Cardiac fibroblast (primary cell): ENCODE measurements around the gene TMTC2.

Experiments
- DNase-seq, 2 donors: peaks; one replicate each; pipeline versions ENCODE4 v3.0.0 to v3.0.0-alpha.2; 2010; ENCODE audit warnings: low read depth in 2 of 2
- H3K4me3 ChIP-seq, 2 donors: replicated peaks in 1 of 2; 1 replicate in 1 of 2; 2 replicates in 1 of 2; pipeline ENCODE4 v1.5.1; 2011; ENCODE audit warnings: low read depth in 2 of 2, low read length in 2 of 2, mild to moderate bottlenecking in 2 of 2, moderate library complexity in 1 of 2
- TF ChIP-seq, protein P1 (sequence below): IDR thresholded peaks from one replicate; pipeline ENCODE4 v1.5.1; 2011; ENCODE audit warnings: low read depth, mild to moderate bottlenecking, low read length, inconsistent platforms

The TMTC2 gene

GRCh38 chr12:82996168-82996812 lies 309.6 kb downstream of the TMTC2 start:
- H3K4me3 ChIP-seq: no peak overlapping the region
- TF ChIP-seq, protein P1, sequence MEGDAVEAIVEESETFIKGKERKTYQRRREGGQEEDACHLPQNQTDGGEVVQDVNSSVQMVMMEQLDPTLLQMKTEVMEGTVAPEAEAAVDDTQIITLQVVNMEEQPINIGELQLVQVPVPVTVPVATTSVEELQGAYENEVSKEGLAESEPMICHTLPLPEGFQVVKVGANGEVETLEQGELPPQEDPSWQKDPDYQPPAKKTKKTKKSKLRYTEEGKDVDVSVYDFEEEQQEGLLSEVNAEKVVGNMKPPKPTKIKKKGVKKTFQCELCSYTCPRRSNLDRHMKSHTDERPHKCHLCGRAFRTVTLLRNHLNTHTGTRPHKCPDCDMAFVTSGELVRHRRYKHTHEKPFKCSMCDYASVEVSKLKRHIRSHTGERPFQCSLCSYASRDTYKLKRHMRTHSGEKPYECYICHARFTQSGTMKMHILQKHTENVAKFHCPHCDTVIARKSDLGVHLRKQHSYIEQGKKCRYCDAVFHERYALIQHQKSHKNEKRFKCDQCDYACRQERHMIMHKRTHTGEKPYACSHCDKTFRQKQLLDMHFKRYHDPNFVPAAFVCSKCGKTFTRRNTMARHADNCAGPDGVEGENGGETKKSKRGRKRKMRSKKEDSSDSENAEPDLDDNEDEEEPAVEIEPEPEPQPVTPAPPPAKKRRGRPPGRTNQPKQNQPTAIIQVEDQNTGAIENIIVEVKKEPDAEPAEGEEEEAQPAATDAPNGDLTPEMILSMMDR: no peak
- DNase-seq: no peak

- TF ChIP-seq, protein P1: no peak
- no peak overlapping the region for H3K4me3 ChIP-seq
- no peak for DNase-seq
These were observed 311.8 kb downstream of the TMTC2 start for GRCh38 chr12:82998509-82998908.

DNA sequence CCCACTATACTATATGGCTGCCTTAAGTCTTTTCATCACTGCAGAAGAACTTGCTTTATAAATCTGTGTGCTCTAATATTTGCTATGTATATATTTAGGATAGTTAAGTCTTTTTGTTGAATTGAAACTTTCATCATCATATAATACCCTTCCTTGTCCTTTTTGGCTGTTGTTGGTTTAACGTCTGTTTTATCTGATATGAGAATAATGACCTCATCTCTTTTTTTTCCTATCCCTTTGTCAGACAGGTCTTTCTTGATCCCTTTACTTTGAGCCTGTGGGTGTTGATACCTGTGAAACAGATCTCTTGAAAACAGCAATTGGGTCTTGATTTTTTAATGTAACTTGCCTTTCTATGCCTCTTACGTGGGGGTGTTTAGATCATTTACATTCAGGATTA lies 316.3 kb downstream of the TMTC2 start:
- no peak for DNase-seq
- H3K4me3 ChIP-seq: no peak overlapping the region
- TF ChIP-seq, protein P1: no peak

DNA sequence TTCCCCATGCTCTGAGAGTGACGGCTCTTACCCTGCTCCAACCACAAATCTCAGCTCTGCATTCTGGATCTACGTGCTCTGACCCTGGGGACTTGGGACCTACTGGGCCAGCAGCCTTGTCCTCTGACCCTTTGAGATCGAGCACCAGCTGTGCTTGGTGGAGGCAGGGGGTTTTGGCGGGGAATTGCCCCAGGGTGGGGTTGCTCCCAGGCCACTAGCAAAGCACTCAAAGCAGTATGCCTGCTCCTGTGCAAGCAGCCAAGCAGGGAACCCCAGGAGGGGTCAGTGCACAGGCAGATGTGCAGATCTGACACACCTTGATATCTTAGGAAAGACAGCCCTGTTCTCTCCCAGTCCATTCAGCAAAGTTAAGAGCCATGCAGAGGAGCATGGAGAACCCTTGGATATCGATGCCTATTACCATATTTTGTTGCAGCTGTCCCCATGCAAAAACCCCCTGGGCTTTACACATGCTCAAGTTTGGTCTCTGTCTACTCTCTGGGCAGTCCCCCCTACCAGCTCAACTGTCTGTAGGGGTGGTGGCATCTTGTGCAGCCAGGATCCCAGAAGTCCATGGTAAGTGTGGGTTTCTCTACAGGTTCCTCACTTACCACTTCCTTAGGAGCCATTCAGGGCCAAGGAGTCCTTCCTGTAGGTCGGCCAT lies 319.0 kb downstream of the TMTC2 start:
- TF ChIP-seq, protein P1: no peak
- DNase-seq: no peak
- H3K4me3 ChIP-seq: no peak overlapping the region

GRCh38 chr12:83008703-83009102 lies 322.0 kb downstream of the TMTC2 start:
- no peak for DNase-seq
- TF ChIP-seq, protein P1: no peak

DNA sequence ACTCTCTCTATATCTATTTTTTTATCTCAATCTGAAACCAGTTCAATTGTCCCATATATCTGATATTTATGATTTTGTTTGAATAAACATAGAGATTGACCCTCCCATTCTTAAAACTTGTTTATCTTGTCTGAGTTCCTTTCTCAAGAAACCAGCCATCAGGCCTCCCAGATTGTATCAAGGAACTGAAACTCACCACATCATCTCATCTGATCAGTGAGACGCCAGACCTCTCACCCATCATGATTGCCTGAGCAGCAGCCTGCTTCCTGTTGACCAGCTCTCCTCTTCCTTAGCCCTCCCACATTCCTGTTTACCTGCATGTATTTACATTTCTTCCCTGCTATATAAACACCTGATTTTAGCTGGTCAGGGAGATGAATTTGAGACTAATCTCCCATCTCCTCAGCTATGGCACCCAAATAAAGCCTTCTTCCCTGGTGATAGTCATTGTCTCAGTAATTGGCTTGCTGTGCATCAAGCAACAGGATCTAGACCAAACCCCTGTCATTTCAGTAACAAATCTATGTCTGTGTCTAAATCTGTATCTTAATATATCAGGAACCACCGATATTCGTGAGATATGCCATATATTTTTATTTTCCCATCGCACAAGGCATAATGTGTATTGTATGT lies 323.6 kb downstream of the TMTC2 start:
- H3K4me3 ChIP-seq: no peak overlapping the region
- TF ChIP-seq, protein P1: no peak
- no peak for DNase-seq

More at GRCh38 chr12:83008703-83009102, 322.0 kb downstream of the TMTC2 start:
- no peak overlapping the region for H3K4me3 ChIP-seq
